Endothelial cell of umbilical vein (primary cell): ENCODE data around the gene PAK5.

Experiments
- EZH2 ChIP-seq: IDR thresholded peaks from 2 replicates; pipeline ENCODE4 v1.6.1; 2012; ENCODE audit warnings: borderline replicate concordance, low read depth, mild to moderate bottlenecking, moderate library complexity, low read length, inconsistent platforms; ENCODE audit not compliant: severe bottlenecking
- MYC ChIP-seq: IDR thresholded peaks from one replicate; pipeline ENCODE4 v1.6.1; 2011; ENCODE audit warnings: mild to moderate bottlenecking, low read depth, low read length
- POLR2A ChIP-seq: IDR thresholded peaks from 2 replicates; pipeline ENCODE4 v1.6.1; 2012; ENCODE audit warnings: low read depth, mild to moderate bottlenecking, control low read depth, low read length
- POLR2AphosphoS5 ChIP-seq: IDR thresholded peaks from 2 replicates; pipeline ENCODE4 v1.6.1; 2012; ENCODE audit warnings: low read depth, mild to moderate bottlenecking, control low read depth, low read length, moderate library complexity; ENCODE audit not compliant: insufficient read depth
- TF ChIP-seq, protein P1 (sequence below), 2 donors: IDR thresholded peaks; 1 replicate in 1 of 2; 2 replicates in 1 of 2; pipeline ENCODE4 v1.5.1; 2011; ENCODE audit warnings: low read length in 2 of 2, mild to moderate bottlenecking in 2 of 2, moderate library complexity in 2 of 2, control low read depth in 1 of 2, inconsistent platforms in 1 of 2, low read depth in 1 of 2; ENCODE audit not compliant: insufficient read depth in 1 of 2; ENCODE audit errors: extremely low read depth in 1 of 2
- TF ChIP-seq, protein P2 (sequence below): IDR thresholded peaks from 2 replicates; pipeline ENCODE4 v1.6.1; 2011; ENCODE audit not compliant: insufficient read depth, insufficient read length

DNA sequence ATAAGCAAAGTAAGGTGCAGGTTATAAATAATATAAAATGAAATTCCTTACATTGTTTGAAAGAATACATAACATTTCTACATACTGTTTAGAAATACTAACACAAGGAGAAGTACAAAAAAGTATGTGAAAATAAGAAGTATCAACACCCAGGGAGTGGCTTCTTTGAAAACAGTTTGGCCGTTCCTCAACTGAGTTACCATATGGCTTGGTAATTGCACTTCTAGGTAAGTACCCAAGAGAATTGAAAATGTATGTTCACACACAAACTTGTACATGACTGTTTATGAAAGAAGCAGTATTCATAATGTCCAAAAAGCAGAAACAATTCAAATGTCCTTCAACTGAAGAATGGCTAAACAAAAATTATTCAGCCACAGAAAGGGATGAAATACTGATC, 30.7 kb downstream of the PAK5 start:
- TF ChIP-seq, protein P1, sequence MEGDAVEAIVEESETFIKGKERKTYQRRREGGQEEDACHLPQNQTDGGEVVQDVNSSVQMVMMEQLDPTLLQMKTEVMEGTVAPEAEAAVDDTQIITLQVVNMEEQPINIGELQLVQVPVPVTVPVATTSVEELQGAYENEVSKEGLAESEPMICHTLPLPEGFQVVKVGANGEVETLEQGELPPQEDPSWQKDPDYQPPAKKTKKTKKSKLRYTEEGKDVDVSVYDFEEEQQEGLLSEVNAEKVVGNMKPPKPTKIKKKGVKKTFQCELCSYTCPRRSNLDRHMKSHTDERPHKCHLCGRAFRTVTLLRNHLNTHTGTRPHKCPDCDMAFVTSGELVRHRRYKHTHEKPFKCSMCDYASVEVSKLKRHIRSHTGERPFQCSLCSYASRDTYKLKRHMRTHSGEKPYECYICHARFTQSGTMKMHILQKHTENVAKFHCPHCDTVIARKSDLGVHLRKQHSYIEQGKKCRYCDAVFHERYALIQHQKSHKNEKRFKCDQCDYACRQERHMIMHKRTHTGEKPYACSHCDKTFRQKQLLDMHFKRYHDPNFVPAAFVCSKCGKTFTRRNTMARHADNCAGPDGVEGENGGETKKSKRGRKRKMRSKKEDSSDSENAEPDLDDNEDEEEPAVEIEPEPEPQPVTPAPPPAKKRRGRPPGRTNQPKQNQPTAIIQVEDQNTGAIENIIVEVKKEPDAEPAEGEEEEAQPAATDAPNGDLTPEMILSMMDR (IDR thresholded peaks at IDR 0.05; ENCODE audit: extremely low read depth in 1 of 2, insufficient read depth in 1 of 2, low read depth in 1 of 2, low read length in 2 of 2): no peak
- no peak for TF ChIP-seq POLR2AphosphoS5
- TF ChIP-seq, protein P2, sequence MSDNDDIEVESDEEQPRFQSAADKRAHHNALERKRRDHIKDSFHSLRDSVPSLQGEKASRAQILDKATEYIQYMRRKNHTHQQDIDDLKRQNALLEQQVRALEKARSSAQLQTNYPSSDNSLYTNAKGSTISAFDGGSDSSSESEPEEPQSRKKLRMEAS: no peak
- no peak for TF ChIP-seq POLR2A
- TF ChIP-seq MYC: no peak
- no peak for TF ChIP-seq EZH2
